HL-60 (cell line): Measurements from ENCODE around the gene MESD.

Source experiments
- CTCF ChIP-seq: IDR thresholded peaks from one replicate; pipeline ENCODE4 v1.5.1; 2011; ENCODE audit warnings: low read length, control low read depth, inconsistent platforms; ENCODE audit not compliant: insufficient read depth
- POLR2AphosphoS5 ChIP-seq: IDR thresholded peaks from 2 replicates; pipeline ENCODE4 v1.6.1; 2012; ENCODE audit warnings: low read depth
- REST ChIP-seq: IDR thresholded peaks from 2 replicates; pipeline ENCODE4 v1.6.1; 2012; ENCODE audit warnings: low read depth; ENCODE audit not compliant: insufficient replicate concordance

- TF ChIP-seq CTCF (no peak), REST (no peak), POLR2AphosphoS5 (no peak)
Observed at GRCh38 chr15:80924278-80924677, 65.3 kb downstream of the MESD start.
